DMS 273 (cell line): ENCODE measurements around the gene CGB7.
"Not testable (repeated sequence)": the region's sequence is repeated elsewhere in the genome, so short reads cannot be mapped to it uniquely, and the experiment has no call there.

Experiments used
- DNase-seq: peaks from one replicate; lab custom pipeline; 2025; ENCODE audit not compliant: unreplicated experiment; lab: John Stamatoyannopoulos, UW

CGB7 gene

GRCh38 chr19:49073514-49074378 lies 16.2 kb upstream of the CGB7 start:
- peak; percentile 82 for DNase-seq

- DNase-seq: peak; percentile 64
Observed at GRCh38 chr19:49071860-49072547, 14.5 kb upstream of the CGB7 start.

GRCh38 chr19:49070416-49070815 lies 12.9 kb upstream of the CGB7 start:
- no peak for DNase-seq

- DNase-seq: no peak
Observed at GRCh38 chr19:49069026-49069425, 11.5 kb upstream of the CGB7 start.

- peak; percentile 32 for DNase-seq
Observed at GRCh38 chr19:49067554-49067953, 10.0 kb upstream of the CGB7 start.

- no peak for DNase-seq
Observed at GRCh38 chr19:49065905-49066512, 8.5 kb upstream of the CGB7 start.

GRCh38 chr19:49064768-49065611 lies 7.4 kb upstream of the CGB7 start, which contains the start of gene NTF4:
TSS of gene NTF4 (minus strand) at chr19:49064818. CDS start at chr19:49061997, 2,821 bp downstream.
- DNase-seq: peak; percentile 49

GRCh38 chr19:49064029-49064629 lies 6.6 kb upstream of the CGB7 start:
- DNase-seq: no peak

- DNase-seq: no peak
Observed at GRCh38 chr19:49061445-49061844, 3.9 kb upstream of the CGB7 start.

- no peak for DNase-seq
Observed at GRCh38 chr19:49061000-49061399, 3.5 kb upstream of the CGB7 start.

GRCh38 chr19:49059053-49059452 lies 1.5 kb upstream of the CGB7 start:
- DNase-seq: no peak

- DNase-seq: peak; percentile 61
Observed at GRCh38 chr19:49058562-49058961, 1.0 kb upstream of the CGB7 start.

GRCh38 chr19:49056902-49057596 lies 500 bp downstream of the CGB7 start:
- DNase-seq: not testable (repeated sequence)

- peak; percentile 79 for DNase-seq
Observed at GRCh38 chr19:49056101-49056901, 1.2 kb downstream of the CGB7 start.

GRCh38 chr19:49050376-49051033 lies 7.0 kb downstream of the CGB7 start:
- DNase-seq: not testable (repeated sequence)

GRCh38 chr19:49049834-49050233 lies 7.7 kb downstream of the CGB7 start:
- DNase-seq: not testable (repeated sequence)

- not testable (repeated sequence) for DNase-seq
Observed at GRCh38 chr19:49049011-49049410, 8.5 kb downstream of the CGB7 start, which contains the start of gene CGB8. TSS of gene CGB8 (minus strand) at chr19:49049111. CDS start at chr19:49048739, 372 bp downstream.

GRCh38 chr19:49043548-49043947 lies 14.0 kb downstream of the CGB7 start, which contains the start of gene CGB5:
TSS of gene CGB5 (plus strand) at chr19:49043848. CDS start at chr19:49044210, 362 bp downstream.
- not testable (repeated sequence) for DNase-seq
